ENCODE data around the gene GMDS. TPM values are rescaled to one million over a fixed set of nuclear protein-coding genes. Genes with fewer than 3 reads are reported as not detected.
A peak's percentile ranks its signal among the peaks of the same experiment; 100 is the strongest.

Gene GMDS
- total and polyA plus RNA-seq, 2 donors (not counting 1 experiment from before 2014, with no cell fraction given) = 11.5 to 16.4 TPM

GRCh38 chr6:1860756-1861348 lies 384.6 kb downstream of the GMDS start:
- no peaks in the 10 kb centered on the region for H3K27me3 Mint-ChIP-seq
- Histone ChIP-seq H3K4me3 (ENCODE audit: control extremely low read depth in 1 of 5, extremely low read depth in 1 of 5, insufficient read depth in 1 of 5, low read depth in 2 of 5, low read length in 4 of 5) (no peak overlapping the region), H3K27ac (ENCODE audit: low read length in 2 of 2) (no peak overlapping the region), H3K4me1 (ENCODE audit: control insufficient read depth in 2 of 2, insufficient read depth in 2 of 2, low read length in 2 of 2) (peaks cover 16 to 26% of the 10 kb centered on the region in 2 donors), H3K36me3 (replicated peaks in 1 of 2; ENCODE audit: control extremely low read depth in 1 of 2, control insufficient read depth in 1 of 2, extremely low read depth in 1 of 2, insufficient read depth in 2 of 2, low read length in 1 of 2) (no peaks in the 10 kb centered on the region), H2AFZ (ENCODE audit: insufficient read depth, low read depth, low read length, poor library complexity, severe bottlenecking) (no peak overlapping the region), H3K4me2 (replicated peaks; ENCODE audit: low read depth, low read length, poor library complexity, severe bottlenecking) (no peak overlapping the region), H3K79me2 (ENCODE audit: control insufficient read depth, insufficient read depth, low read length) (no peaks in the 10 kb centered on the region), H3K27me3 (replicated peaks in 1 of 4; ENCODE audit: control extremely low read depth in 1 of 4, control insufficient read depth in 3 of 4, insufficient read depth in 4 of 4, low read length in 3 of 4) (no peaks in the 10 kb centered on the region), H3K9ac (ENCODE audit: low read length) (no peak overlapping the region), H3K9me3 (ENCODE audit: control extremely low read depth in 1 of 3, control insufficient read depth in 2 of 3, insufficient read depth in 1 of 3, low read length in 2 of 3) (no peaks in the 10 kb centered on the region), H4K20me1 (ENCODE audit: control insufficient read depth, insufficient read depth, low read length, poor library complexity, severe bottlenecking) (no peaks in the 10 kb centered on the region)
- CTCF ChIA-PET = no interaction called here
- no peaks in the 10 kb centered on the region for H3K9me3 Mint-ChIP-seq (ENCODE audit: insufficient read depth)
- peak; percentile 64 for DNase-seq
- peak; percentile 63 for ATAC-seq (ENCODE audit: low read depth)
- H3K4me3 Mint-ChIP-seq = no peak overlapping the region
- H3K4me1 Mint-ChIP-seq = peaks cover 26% of the 10 kb centered on the region
- intact Hi-C loops (cut with micrococcal nuclease) = no loop called here
- whole genome bisulfite sequencing (ENCODE audit: insufficient coverage) = 27% methylated on average over 1 of the region's 4 CpGs
- POLR2A ChIA-PET = no interaction called here
- no peak overlapping the region for H3K27ac Mint-ChIP-seq
- no peak for TF ChIP-seq EZH2 (IDR thresholded peaks at IDR 0.05; ENCODE audit: borderline replicate concordance, insufficient read depth, low read depth, low read length, poor library complexity, severe bottlenecking)
- TF ChIP-seq CTCF (IDR thresholded peaks at IDR 0.05) = no peak

GRCh38 chr6:1858859-1859258 lies 386.5 kb downstream of the GMDS start:
- WGBS (ENCODE audit: insufficient coverage) = 95% methylated on average over 6 of the region's 6 CpGs
- Histone ChIP-seq H3K4me2 (replicated peaks; ENCODE audit: low read depth, low read length, poor library complexity, severe bottlenecking) (no peak overlapping the region), H3K4me1 (ENCODE audit: control insufficient read depth in 2 of 2, insufficient read depth in 2 of 2, low read length in 2 of 2) (peaks cover 18 to 28% of the 10 kb centered on the region in 2 donors), H2AFZ (ENCODE audit: insufficient read depth, low read depth, low read length, poor library complexity, severe bottlenecking) (no peak overlapping the region), H3K27me3 (replicated peaks in 1 of 4; ENCODE audit: control extremely low read depth in 1 of 4, control insufficient read depth in 3 of 4, insufficient read depth in 4 of 4, low read length in 3 of 4) (no peaks in the 10 kb centered on the region), H3K79me2 (ENCODE audit: control insufficient read depth, insufficient read depth, low read length) (no peaks in the 10 kb centered on the region), H3K4me3 (ENCODE audit: control extremely low read depth in 1 of 5, extremely low read depth in 1 of 5, insufficient read depth in 1 of 5, low read depth in 2 of 5, low read length in 4 of 5) (no peak overlapping the region), H3K9ac (ENCODE audit: low read length) (no peak overlapping the region), H3K9me3 (ENCODE audit: control extremely low read depth in 1 of 3, control insufficient read depth in 2 of 3, insufficient read depth in 1 of 3, low read length in 2 of 3) (no peaks in the 10 kb centered on the region), H3K27ac (ENCODE audit: low read length in 2 of 2) (no peak overlapping the region), H4K20me1 (ENCODE audit: control insufficient read depth, insufficient read depth, low read length, poor library complexity, severe bottlenecking) (no peaks in the 10 kb centered on the region), H3K36me3 (replicated peaks in 1 of 2; ENCODE audit: control extremely low read depth in 1 of 2, control insufficient read depth in 1 of 2, extremely low read depth in 1 of 2, insufficient read depth in 2 of 2, low read length in 1 of 2) (no peaks in the 10 kb centered on the region)
- Mint-ChIP-seq H3K4me3 (no peak overlapping the region), H3K9me3 (ENCODE audit: insufficient read depth) (no peaks in the 10 kb centered on the region), H3K4me1 (peaks cover 33% of the 10 kb centered on the region), H3K27me3 (no peaks in the 10 kb centered on the region), H3K27ac (no peak overlapping the region)
- DNase-seq (no peak), ATAC-seq (ENCODE audit: low read depth) (no peak)
- no peak for TF ChIP-seq CTCF (IDR thresholded peaks at IDR 0.05)
- no peak for TF ChIP-seq EZH2 (IDR thresholded peaks at IDR 0.05; ENCODE audit: borderline replicate concordance, insufficient read depth, low read depth, low read length, poor library complexity, severe bottlenecking)
- ChIA-PET CTCF (no interaction called here), POLR2A (no interaction called here)
- intact Hi-C loops (cut with micrococcal nuclease) = no loop called here
